GM19452 (cell line): ENCODE measurements around the gene CCDC40.

Source experiments
- ATAC-seq: cut with Tn5 transposase; IDR thresholded peaks from one replicate; pipeline ENCODE4 v1.9.1; 2021; ENCODE audit not compliant: unreplicated experiment

The CCDC40 gene

GRCh38 chr17:80018917-80019651 lies 17.4 kb upstream of the CCDC40 start:
- ATAC-seq = no peak

GRCh38 chr17:80021600-80021999 lies 14.8 kb upstream of the CCDC40 start:
- no peak for ATAC-seq

GRCh38 chr17:80023481-80024205 lies 12.8 kb upstream of the CCDC40 start:
- ATAC-seq = no peak

- no peak for ATAC-seq
Measured at GRCh38 chr17:80024206-80024972, 12.1 kb upstream of the CCDC40 start.

- ATAC-seq = no peak
Measured at GRCh38 chr17:80025140-80025539, 11.3 kb upstream of the CCDC40 start.

GRCh38 chr17:80025796-80026195 lies 10.6 kb upstream of the CCDC40 start:
- no peak for ATAC-seq

- ATAC-seq = no peak
Measured at GRCh38 chr17:80026359-80027042, 9.9 kb upstream of the CCDC40 start.

- no peak for ATAC-seq
Measured at GRCh38 chr17:80027043-80027435, 9.4 kb upstream of the CCDC40 start.

- ATAC-seq = no peak
Measured at GRCh38 chr17:80028030-80028429, 8.4 kb upstream of the CCDC40 start.

- ATAC-seq = no peak
Measured at GRCh38 chr17:80029258-80029974, 7.0 kb upstream of the CCDC40 start.

GRCh38 chr17:80030730-80031410 lies 5.6 kb upstream of the CCDC40 start:
- ATAC-seq = no peak

- no peak for ATAC-seq
Measured at GRCh38 chr17:80031691-80032430, 4.6 kb upstream of the CCDC40 start.

- no peak for ATAC-seq
Measured at GRCh38 chr17:80032614-80033171, 3.7 kb upstream of the CCDC40 start.

- ATAC-seq = no peak
Measured at GRCh38 chr17:80033840-80034239, 2.6 kb upstream of the CCDC40 start.

GRCh38 chr17:80034791-80035686 lies 1.4 kb upstream of the CCDC40 start:
- no peak for ATAC-seq

GRCh38 chr17:80035687-80035936 lies 830 bp upstream of the CCDC40 start, which contains the start of gene TBC1D16:
Gene TBC1D16 (minus strand): TSS chr17:80035872. CDS start chr17:80013547, 22,325 bp downstream.
- no peak for ATAC-seq

- no peak for ATAC-seq
Measured at GRCh38 chr17:80036715-80037477, 454 bp downstream of the CCDC40 start.
